Transverse colon (tissue), 4 donors: ENCODE measurements around the gene CDH13.

ENCODE experiments used
- CTCF ChIP-seq, 5 experiments: fragments of 200-600 bp in 3 of 5; fragments of 450-650 bp in 2 of 5; sonication (generic) in 3 of 5; IDR thresholded peaks; 1 replicate in 2 of 5; 2 replicates in 3 of 5; pipeline ENCODE4 v1.5.1; 2016 to 2017; ENCODE audit warnings: antibody characterized with exemption in 5 of 5, inconsistent platforms in 3 of 5, mild to moderate bottlenecking in 2 of 5, moderate library complexity in 1 of 5
- POLR2AphosphoS5 ChIP-seq, 3 donors: sonication (generic); formaldehyde crosslinking; IDR thresholded peaks; one replicate each; pipeline ENCODE4 v1.6.1; 2016; ENCODE audit warnings: antibody characterized with exemption in 3 of 3

- no peak for TF ChIP-seq POLR2AphosphoS5 (IDR thresholded peaks at IDR 0.05)
- no peak for TF ChIP-seq CTCF (IDR thresholded peaks at IDR 0.05)
Measured at GRCh38 chr16:83137326-83137781, 510.6 kb downstream of the CDH13 start.
